OCI-LY7 (cell line): ENCODE data around the gene LDAF1. TPM values are rescaled to one million over a fixed set of nuclear protein-coding genes. Genes with fewer than 3 reads are reported as not detected.
"Not testable (repeated sequence)": the region's sequence is repeated elsewhere in the genome, so short reads cannot be mapped to it uniquely, and the experiment has no call there.

Experiments
- BruUV-seq: library from RNA; stranded (reverse); fragments of 400-500 nt; replicated peaks from 2 replicates; lab custom pipeline; 2021; lab: Mats Ljungman, UMichigan
- CTCF ChIA-PET: fragments of 300-600 bp; sonication (Branson Sonifier 250); formaldehyde crosslinking; loops from one replicate; lab custom pipeline; 2022; ENCODE audit warnings: antibody characterized with exemption; ENCODE audit not compliant: unreplicated experiment; lab: Charles Lee
- POLR2A ChIA-PET: fragments of 300-600 bp; sonication (Branson Sonifier 250); formaldehyde crosslinking; loops from one replicate; lab custom pipeline; 2022; ENCODE audit warnings: antibody characterized with exemption; lab: Charles Lee
- DNase-seq: peaks from one replicate; pipeline ENCODE4 v3.0.0-alpha.2; 2015; ENCODE audit warnings: low spot score
- H2AFZ ChIP-seq: fragments of 200-600 bp; sonication (generic), shearing (Covaris generic); 2 replicates; pipeline ENCODE4 v1.6.1; 2014; ENCODE audit warnings: mild to moderate bottlenecking, antibody characterized with exemption, low read length, moderate library complexity
- H3K27ac ChIP-seq: fragments of 200-600 bp; sonication (generic); 2 replicates; pipeline ENCODE4 v1.5.1; 2014; ENCODE audit warnings: mixed run types, low read depth, mild to moderate bottlenecking, moderate library complexity, low read length, inconsistent platforms; ENCODE audit not compliant: poor library complexity, severe bottlenecking
- H3K36me3 ChIP-seq: fragments of 200-600 bp; sonication (generic); 2 replicates; pipeline ENCODE4 v1.6.1; 2014; ENCODE audit warnings: mild to moderate bottlenecking, antibody characterized with exemption, low read length, moderate library complexity, mixed read lengths; ENCODE audit not compliant: insufficient read depth
- H3K4me1 ChIP-seq: fragments of 200-600 bp; sonication (generic); 2 replicates; pipeline ENCODE4 v1.5.1; 2014; ENCODE audit warnings: mild to moderate bottlenecking, low read length; ENCODE audit not compliant: insufficient read depth, poor library complexity, severe bottlenecking
- H3K4me2 ChIP-seq: fragments of 200-600 bp; sonication (generic); 2 replicates; pipeline ENCODE4 v1.6.1; 2014; ENCODE audit warnings: mild to moderate bottlenecking, low read length
- H3K4me3 ChIP-seq: fragments of 200-600 bp; sonication (generic); 2 replicates; pipeline ENCODE4 v1.5.1; 2014; ENCODE audit warnings: mild to moderate bottlenecking, low read depth, low read length; ENCODE audit not compliant: poor library complexity, severe bottlenecking
- H3K79me2 ChIP-seq: fragments of 200-600 bp; sonication (generic); 2 replicates; pipeline ENCODE4 v1.6.1; 2016; ENCODE audit warnings: low read depth, mild to moderate bottlenecking, low read length, moderate library complexity, mixed read lengths; ENCODE audit not compliant: insufficient read depth
- H3K9me2 ChIP-seq: fragments of 200-600 bp; sonication (generic); 2 replicates; pipeline ENCODE4 v1.6.1; 2016; ENCODE audit warnings: mild to moderate bottlenecking, low read length, mixed read lengths; ENCODE audit not compliant: insufficient read depth
- H3K9me3 ChIP-seq: fragments of 200-600 bp; sonication (generic); 2 replicates; pipeline ENCODE4 v1.6.1; 2014; ENCODE audit warnings: mild to moderate bottlenecking, mixed run types, low read length, mixed read lengths
- H4K20me1 ChIP-seq: fragments of 200-600 bp; sonication (generic); 2 replicates; pipeline ENCODE4 v1.6.1; 2014; ENCODE audit warnings: mild to moderate bottlenecking, antibody characterized with exemption, low read length, moderate library complexity, mixed read lengths; ENCODE audit not compliant: insufficient read depth
- CTCF ChIP-seq: fragments of 200-600 bp; sonication (generic); conservative IDR thresholded peaks from 2 replicates; pipeline ENCODE4 v1.5.1; 2014; ENCODE audit warnings: mild to moderate bottlenecking, antibody characterized with exemption, low read length, moderate library complexity, mixed read lengths
- EZH2phosphoT487 ChIP-seq: fragments of 200-600 bp; sonication (generic); IDR thresholded peaks from 2 replicates; pipeline ENCODE4 v1.6.1; 2018; ENCODE audit warnings: low read depth, borderline replicate concordance, mild to moderate bottlenecking, mixed run types, antibody characterized with exemption, low read length, moderate library complexity, mixed read lengths
- intact Hi-C: fragments of 100-400 bp; cut with micrococcal nuclease; formaldehyde crosslinking; loops from one replicate; pipeline ENCODE4 v1.10.0; 2022; ENCODE audit not compliant: unreplicated experiment
- total RNA-seq, 2 experiments: library from RNA; depleted of rRNA in 1 of 2; stranded (reverse); fragments of >200 nt in 1 of 2; shearing (Covaris generic) in 1 of 2; gene quantifications; 2 replicates each; pipeline ENCODE4 v1.2.3, GENCODE V29; 2014 to 2022

Gene LDAF1
- total RNA-seq, 2 experiments from 2014 or later, result 5.4 to 6.7 TPM

- no peak overlapping the region for H3K4me2 ChIP-seq
- intact Hi-C loops, result no loop called here
- no peaks in the 10 kb centered on the region for H3K9me2 ChIP-seq
- no peak overlapping the region for H2AFZ ChIP-seq
- no peak for DNase-seq
- H3K27ac ChIP-seq, result no peak overlapping the region
- no peak for TF ChIP-seq EZH2phosphoT487
- no peak for TF ChIP-seq CTCF
- no peaks in the 10 kb centered on the region for H3K4me1 ChIP-seq
- H3K4me3 ChIP-seq, result no peak overlapping the region
- BruUV-seq, result no TSS peak
- H3K79me2 ChIP-seq, result no peaks in the 10 kb centered on the region
- H3K36me3 ChIP-seq, result no peaks in the 10 kb centered on the region
- POLR2A ChIA-PET, result no interaction called here
- H3K9me3 ChIP-seq, result no peaks in the 10 kb centered on the region
- CTCF ChIA-PET, result no interaction called here
- no peaks in the 10 kb centered on the region for H4K20me1 ChIP-seq
Observed at GRCh38 chr16:21192991-21193390, 34.5 kb downstream of the LDAF1 start.

- intact Hi-C loops, result no loop called here
- TF ChIP-seq CTCF (no peak), EZH2phosphoT487 (no peak)
Observed at GRCh38 chr16:21194771-21195301, 36.4 kb downstream of the LDAF1 start.

GRCh38 chr16:21195330-21195729, 36.9 kb downstream of the LDAF1 start:
- BruUV-seq, H3K4me2 ChIP-seq, CTCF ChIA-PET, H3K4me1 ChIP-seq, intact Hi-C loops, H4K20me1 ChIP-seq, H3K36me3 ChIP-seq, POLR2A ChIA-PET, DNase-seq, H3K79me2 ChIP-seq, H3K9me2 ChIP-seq, H3K27ac ChIP-seq, H3K4me3 ChIP-seq, H3K9me3 ChIP-seq, H2AFZ ChIP-seq: not testable (repeated sequence)

More at GRCh38 chr16:21194771-21195301, 36.4 kb downstream of the LDAF1 start:
- no peak overlapping the region for H3K4me2 ChIP-seq
- CTCF ChIA-PET, result no interaction called here
- DNase-seq, result no peak
- H3K4me1 ChIP-seq, result no peaks in the 10 kb centered on the region
- POLR2A ChIA-PET, result no interaction called here
- no peaks in the 10 kb centered on the region for H4K20me1 ChIP-seq
- no peaks in the 10 kb centered on the region for H3K9me2 ChIP-seq
- H3K36me3 ChIP-seq, result no peaks in the 10 kb centered on the region
- H3K9me3 ChIP-seq, result no peaks in the 10 kb centered on the region
- no peaks in the 10 kb centered on the region for H3K79me2 ChIP-seq
- BruUV-seq, result no TSS peak
- no peak overlapping the region for H3K27ac ChIP-seq
- H2AFZ ChIP-seq, result no peak overlapping the region
- H3K4me3 ChIP-seq, result no peak overlapping the region
